SK-N-SH treated with all-trans-retinoic acid at 6 μM for 48 hours (cell line): ENCODE measurements around the gene APOA1.

Experiments
- ATAC-seq: fragments of 200-7000 bp; cut with Tn5 transposase; 3 replicates; pipeline ENCODE4 v1.9.1; 2020; ENCODE audit warnings: mild to moderate bottlenecking, moderate library complexity
- ARNTL ChIP-seq: fragments of 450-650 bp; formaldehyde crosslinking; IDR thresholded peaks from 2 replicates; pipeline ENCODE4 v1.5.0; 2020; ENCODE audit warnings: low read depth, mild to moderate bottlenecking, moderate library complexity, borderline replicate concordance
- CSDC2 ChIP-seq: fragments of 250-450 bp; sonication (Bioruptor Pico); IDR thresholded peaks from 2 replicates; pipeline ENCODE4 v1.5.0; 2020; ENCODE audit warnings: mild to moderate bottlenecking, moderate library complexity
- ESRRG ChIP-seq: fragments of 250-450 bp; sonication (Bioruptor Pico); IDR thresholded peaks from 2 replicates; pipeline ENCODE4 v1.6.1; 2021; ENCODE audit warnings: mild to moderate bottlenecking
- GLIS3 ChIP-seq: fragments of 250-450 bp; sonication (Bioruptor Pico); IDR thresholded peaks from 2 replicates; pipeline ENCODE4 v1.5.0; 2020; ENCODE audit warnings: mild to moderate bottlenecking, moderate library complexity
- ISL1 ChIP-seq: fragments of 250-450 bp; sonication (Bioruptor Pico); IDR thresholded peaks from 2 replicates; pipeline ENCODE4 v2.1.2; 2022; ENCODE audit warnings: mild to moderate bottlenecking, moderate library complexity
- OSR1 ChIP-seq: fragments of 250-450 bp; sonication (Bioruptor Pico); IDR thresholded peaks from 2 replicates; pipeline ENCODE4 v1.8.0; 2022; ENCODE audit warnings: moderate library complexity, mild to moderate bottlenecking, inconsistent platforms
- RARB ChIP-seq: fragments of 250-450 bp; sonication (Bioruptor Pico); IDR thresholded peaks from 2 replicates; pipeline ENCODE4 v1.8.0; 2021; ENCODE audit warnings: mild to moderate bottlenecking, moderate library complexity
- TCF4 ChIP-seq: fragments of 250-450 bp; sonication (Bioruptor Pico); IDR thresholded peaks from 2 replicates; pipeline ENCODE4 v1.8.0; 2021; ENCODE audit warnings: mild to moderate bottlenecking, moderate library complexity, borderline replicate concordance
- TOX ChIP-seq: fragments of 250-450 bp; sonication (Bioruptor Pico); IDR thresholded peaks from 2 replicates; pipeline ENCODE4 v1.8.0; 2021; ENCODE audit warnings: mild to moderate bottlenecking, moderate library complexity, borderline replicate concordance
- ZC3H10 ChIP-seq: fragments of 250-450 bp; sonication (Bioruptor Pico); IDR thresholded peaks from 2 replicates; pipeline ENCODE4 v1.5.1; 2021; ENCODE audit warnings: mild to moderate bottlenecking, moderate library complexity
- ZFP3 ChIP-seq: fragments of 250-450 bp; sonication (Bioruptor Pico); IDR thresholded peaks from 2 replicates; pipeline ENCODE4 v1.5.0; 2020; ENCODE audit warnings: mild to moderate bottlenecking, moderate library complexity
- ZFP30 ChIP-seq: fragments of 450-650 bp; formaldehyde crosslinking; IDR thresholded peaks from 2 replicates; pipeline ENCODE4 v1.5.0; 2022; ENCODE audit warnings: mild to moderate bottlenecking, moderate library complexity
- ZNF565 ChIP-seq: fragments of 450-650 bp; formaldehyde crosslinking; conservative IDR thresholded peaks from 2 replicates; pipeline ENCODE4 v1.5.0; 2020; ENCODE audit warnings: low read depth, mild to moderate bottlenecking, moderate library complexity
- ZNF70 ChIP-seq: fragments of 450-650 bp; formaldehyde crosslinking; IDR thresholded peaks from 2 replicates; pipeline ENCODE4 v1.5.0; 2020; ENCODE audit warnings: mild to moderate bottlenecking, moderate library complexity
- ZNF8 ChIP-seq: fragments of 450-650 bp; formaldehyde crosslinking; IDR thresholded peaks from 2 replicates; pipeline ENCODE4 v1.5.0; 2020; ENCODE audit warnings: mild to moderate bottlenecking, moderate library complexity
- TF ChIP-seq, protein P1 (sequence below): fragments of 250-450 bp; sonication (Bioruptor Pico); IDR thresholded peaks from 2 replicates; pipeline ENCODE4 v1.5.1; 2020; ENCODE audit warnings: low read depth, mild to moderate bottlenecking, moderate library complexity
- TF ChIP-seq, protein P2 (sequence below): fragments of 250-450 bp; sonication (Bioruptor Pico); IDR thresholded peaks from 2 replicates; pipeline ENCODE4 v1.5.0; 2020; ENCODE audit warnings: mild to moderate bottlenecking, moderate library complexity
- TF ChIP-seq, protein P3 (sequence below): fragments of 250-450 bp; sonication (Bioruptor Pico); IDR thresholded peaks from 2 replicates; pipeline ENCODE4 v1.8.0; 2020; ENCODE audit warnings: mild to moderate bottlenecking, moderate library complexity, borderline replicate concordance
- TF ChIP-seq, protein P4 (sequence below): fragments of 250-450 bp; sonication (Bioruptor Pico); IDR thresholded peaks from 2 replicates; pipeline ENCODE4 v1.5.1; 2021; ENCODE audit warnings: mild to moderate bottlenecking, moderate library complexity

Gene APOA1

DNA sequence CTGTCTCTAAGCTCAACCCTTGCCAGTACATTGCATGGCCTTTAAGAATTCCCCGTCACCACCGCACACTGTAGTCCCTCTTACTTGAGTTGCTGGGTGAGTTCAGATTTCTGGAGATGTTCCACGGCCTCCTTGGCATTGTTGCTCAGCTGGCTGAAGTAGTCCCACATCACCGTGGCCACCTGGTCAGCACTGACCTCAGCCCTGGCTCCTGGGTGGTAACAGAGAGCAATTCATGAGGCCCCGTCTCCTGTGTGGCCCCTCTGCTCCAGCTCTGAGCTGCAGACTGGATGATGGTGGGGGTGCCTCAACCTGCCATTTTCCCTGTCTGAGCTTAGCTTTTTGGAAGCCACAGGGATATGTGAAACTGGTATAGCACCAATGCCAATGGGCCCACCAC is 14.8 kb downstream of the APOA1 start:
- no peak for ATAC-seq
- no peak for TF ChIP-seq ZNF8 (CRISPR knock-in tag)
- TF ChIP-seq, protein P1, sequence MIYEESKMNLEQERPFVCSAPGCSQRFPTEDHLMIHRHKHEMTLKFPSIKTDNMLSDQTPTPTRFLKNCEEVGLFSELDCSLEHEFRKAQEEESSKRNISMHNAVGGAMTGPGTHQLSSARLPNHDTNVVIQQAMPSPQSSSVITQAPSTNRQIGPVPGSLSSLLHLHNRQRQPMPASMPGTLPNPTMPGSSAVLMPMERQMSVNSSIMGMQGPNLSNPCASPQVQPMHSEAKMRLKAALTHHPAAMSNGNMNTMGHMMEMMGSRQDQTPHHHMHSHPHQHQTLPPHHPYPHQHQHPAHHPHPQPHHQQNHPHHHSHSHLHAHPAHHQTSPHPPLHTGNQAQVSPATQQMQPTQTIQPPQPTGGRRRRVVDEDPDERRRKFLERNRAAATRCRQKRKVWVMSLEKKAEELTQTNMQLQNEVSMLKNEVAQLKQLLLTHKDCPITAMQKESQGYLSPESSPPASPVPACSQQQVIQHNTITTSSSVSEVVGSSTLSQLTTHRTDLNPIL (CRISPR knock-in tag): no peak
- no peak for TF ChIP-seq CSDC2 (CRISPR knock-in tag)

DNA sequence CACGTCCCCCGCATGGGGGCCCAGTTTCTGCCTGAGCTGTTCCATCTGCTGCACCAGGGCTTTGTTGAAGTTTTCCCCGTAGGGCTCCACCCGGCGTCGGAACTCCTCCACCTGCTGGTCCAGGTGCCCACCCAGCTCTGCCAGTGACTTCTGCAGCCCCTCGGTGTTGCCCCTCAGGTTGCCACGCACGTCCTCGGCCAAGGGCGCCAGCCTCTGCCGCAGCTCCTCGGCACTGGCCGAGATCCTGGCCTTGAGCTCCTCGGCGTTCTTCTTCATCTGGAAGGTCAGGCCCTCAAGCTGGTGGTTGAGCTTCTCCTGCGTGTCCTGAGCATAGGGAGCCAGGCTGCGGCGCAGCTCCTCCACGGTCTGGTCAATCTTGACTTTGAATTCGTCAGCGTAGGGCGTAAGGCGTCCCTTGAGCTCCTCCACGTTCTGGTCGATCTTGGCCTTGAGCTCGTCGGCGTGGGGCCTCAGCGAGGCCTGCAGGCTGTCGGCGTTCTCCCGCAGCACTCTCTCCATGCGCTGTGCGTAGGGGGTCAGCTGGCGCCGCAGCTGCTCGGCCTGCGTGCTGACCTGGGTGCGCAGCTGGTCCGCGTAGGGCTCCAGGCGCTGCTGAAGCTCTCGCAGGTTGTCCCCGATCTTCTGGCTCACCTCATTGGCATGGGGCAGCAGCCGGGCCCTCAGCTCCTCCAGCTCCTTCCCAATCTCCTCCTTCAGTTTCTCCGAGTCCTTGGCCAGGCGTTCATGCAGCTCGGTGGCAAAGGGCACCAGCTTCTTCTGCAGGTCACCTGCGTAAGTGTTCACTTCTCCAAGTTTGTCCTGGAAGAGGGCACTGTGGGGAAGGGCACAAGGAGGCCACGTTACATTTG is 16.1 kb downstream of the APOA1 start:
- no peak; the same call in 2 of the 3 replicates for ATAC-seq
- TF ChIP-seq ESRRG (CRISPR knock-in tag) (no peak), RARB (CRISPR knock-in tag) (no peak), ISL1 (CRISPR knock-in tag) (no peak), TCF4 (CRISPR knock-in tag) (no peak), TOX (CRISPR knock-in tag) (no peak)
- TF ChIP-seq, protein P1 (CRISPR knock-in tag): no peak
- TF ChIP-seq, protein P2, sequence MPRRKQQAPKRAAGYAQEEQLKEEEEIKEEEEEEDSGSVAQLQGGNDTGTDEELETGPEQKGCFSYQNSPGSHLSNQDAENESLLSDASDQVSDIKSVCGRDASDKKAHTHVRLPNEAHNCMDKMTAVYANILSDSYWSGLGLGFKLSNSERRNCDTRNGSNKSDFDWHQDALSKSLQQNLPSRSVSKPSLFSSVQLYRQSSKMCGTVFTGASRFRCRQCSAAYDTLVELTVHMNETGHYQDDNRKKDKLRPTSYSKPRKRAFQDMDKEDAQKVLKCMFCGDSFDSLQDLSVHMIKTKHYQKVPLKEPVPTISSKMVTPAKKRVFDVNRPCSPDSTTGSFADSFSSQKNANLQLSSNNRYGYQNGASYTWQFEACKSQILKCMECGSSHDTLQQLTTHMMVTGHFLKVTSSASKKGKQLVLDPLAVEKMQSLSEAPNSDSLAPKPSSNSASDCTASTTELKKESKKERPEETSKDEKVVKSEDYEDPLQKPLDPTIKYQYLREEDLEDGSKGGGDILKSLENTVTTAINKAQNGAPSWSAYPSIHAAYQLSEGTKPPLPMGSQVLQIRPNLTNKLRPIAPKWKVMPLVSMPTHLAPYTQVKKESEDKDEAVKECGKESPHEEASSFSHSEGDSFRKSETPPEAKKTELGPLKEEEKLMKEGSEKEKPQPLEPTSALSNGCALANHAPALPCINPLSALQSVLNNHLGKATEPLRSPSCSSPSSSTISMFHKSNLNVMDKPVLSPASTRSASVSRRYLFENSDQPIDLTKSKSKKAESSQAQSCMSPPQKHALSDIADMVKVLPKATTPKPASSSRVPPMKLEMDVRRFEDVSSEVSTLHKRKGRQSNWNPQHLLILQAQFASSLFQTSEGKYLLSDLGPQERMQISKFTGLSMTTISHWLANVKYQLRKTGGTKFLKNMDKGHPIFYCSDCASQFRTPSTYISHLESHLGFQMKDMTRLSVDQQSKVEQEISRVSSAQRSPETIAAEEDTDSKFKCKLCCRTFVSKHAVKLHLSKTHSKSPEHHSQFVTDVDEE (CRISPR knock-in tag): no peak
- TF ChIP-seq, all 23 proteins: peak for 0

DNA sequence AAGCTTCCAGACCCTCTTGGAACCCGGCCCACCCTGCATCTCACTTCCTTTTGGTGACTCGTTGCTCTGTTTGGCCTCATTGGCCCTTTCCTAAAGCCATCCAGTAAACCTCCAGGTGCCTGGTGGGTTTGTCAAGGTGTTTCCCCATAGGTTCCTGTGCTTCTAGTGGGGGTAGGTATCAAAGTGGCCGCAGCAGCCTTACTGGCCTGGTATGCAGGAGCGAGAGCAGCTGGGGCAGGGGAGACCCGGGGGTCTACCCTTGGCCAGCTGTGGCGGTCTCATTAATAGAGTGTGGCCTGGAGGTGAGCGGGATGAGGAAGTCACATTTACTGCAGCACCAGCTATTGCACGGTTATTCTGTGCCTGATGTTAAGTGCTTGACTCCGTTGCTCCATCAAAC is 18.4 kb downstream of the APOA1 start:
- no peak for TF ChIP-seq ZNF565
- no peak for TF ChIP-seq TCF4 (CRISPR knock-in tag)
- no peak for TF ChIP-seq ZFP3 (CRISPR knock-in tag)
- no peak for TF ChIP-seq ESRRG (CRISPR knock-in tag)
- TF ChIP-seq, protein P3, sequence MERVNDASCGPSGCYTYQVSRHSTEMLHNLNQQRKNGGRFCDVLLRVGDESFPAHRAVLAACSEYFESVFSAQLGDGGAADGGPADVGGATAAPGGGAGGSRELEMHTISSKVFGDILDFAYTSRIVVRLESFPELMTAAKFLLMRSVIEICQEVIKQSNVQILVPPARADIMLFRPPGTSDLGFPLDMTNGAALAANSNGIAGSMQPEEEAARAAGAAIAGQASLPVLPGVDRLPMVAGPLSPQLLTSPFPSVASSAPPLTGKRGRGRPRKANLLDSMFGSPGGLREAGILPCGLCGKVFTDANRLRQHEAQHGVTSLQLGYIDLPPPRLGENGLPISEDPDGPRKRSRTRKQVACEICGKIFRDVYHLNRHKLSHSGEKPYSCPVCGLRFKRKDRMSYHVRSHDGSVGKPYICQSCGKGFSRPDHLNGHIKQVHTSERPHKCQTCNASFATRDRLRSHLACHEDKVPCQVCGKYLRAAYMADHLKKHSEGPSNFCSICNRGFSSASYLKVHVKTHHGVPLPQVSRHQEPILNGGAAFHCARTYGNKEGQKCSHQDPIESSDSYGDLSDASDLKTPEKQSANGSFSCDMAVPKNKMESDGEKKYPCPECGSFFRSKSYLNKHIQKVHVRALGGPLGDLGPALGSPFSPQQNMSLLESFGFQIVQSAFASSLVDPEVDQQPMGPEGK (CRISPR knock-in tag): no peak
- TF ChIP-seq OSR1: no peak
- no peak for TF ChIP-seq ZFP30 (CRISPR knock-in tag)
- TF ChIP-seq TOX (CRISPR knock-in tag): no peak
- TF ChIP-seq, protein P2 (CRISPR knock-in tag): no peak
- TF ChIP-seq ZC3H10: no peak
- no peak for TF ChIP-seq GLIS3 (CRISPR knock-in tag)
- TF ChIP-seq CSDC2 (CRISPR knock-in tag): no peak
- TF ChIP-seq, protein P4, sequence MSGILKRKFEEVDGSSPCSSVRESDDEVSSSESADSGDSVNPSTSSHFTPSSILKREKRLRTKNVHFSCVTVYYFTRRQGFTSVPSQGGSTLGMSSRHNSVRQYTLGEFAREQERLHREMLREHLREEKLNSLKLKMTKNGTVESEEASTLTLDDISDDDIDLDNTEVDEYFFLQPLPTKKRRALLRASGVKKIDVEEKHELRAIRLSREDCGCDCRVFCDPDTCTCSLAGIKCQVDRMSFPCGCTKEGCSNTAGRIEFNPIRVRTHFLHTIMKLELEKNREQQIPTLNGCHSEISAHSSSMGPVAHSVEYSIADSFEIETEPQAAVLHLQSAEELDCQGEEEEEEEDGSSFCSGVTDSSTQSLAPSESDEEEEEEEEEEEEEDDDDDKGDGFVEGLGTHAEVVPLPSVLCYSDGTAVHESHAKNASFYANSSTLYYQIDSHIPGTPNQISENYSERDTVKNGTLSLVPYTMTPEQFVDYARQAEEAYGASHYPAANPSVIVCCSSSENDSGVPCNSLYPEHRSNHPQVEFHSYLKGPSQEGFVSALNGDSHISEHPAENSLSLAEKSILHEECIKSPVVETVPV (CRISPR knock-in tag): no peak
- TF ChIP-seq ARNTL (CRISPR knock-in tag): no peak
- TF ChIP-seq ZNF70: no peak
- no peak for ATAC-seq
